HFF-Myc (cell line): ENCODE measurements around the gene CIDEB.

Experiments used
- DNase-seq: peaks from one replicate; pipeline ENCODE4 v3.0.0-alpha.2; 2011; ENCODE audit warnings: low read depth; ENCODE audit errors: extremely low read depth
- H3K4me3 ChIP-seq: replicated peaks from 2 replicates; pipeline ENCODE4 v1.5.1; 2011; ENCODE audit warnings: low read depth, mild to moderate bottlenecking, control low read depth, low read length
- TF ChIP-seq, protein P1 (sequence below): IDR thresholded peaks from 2 replicates; pipeline ENCODE4 v1.5.1; 2012; ENCODE audit warnings: mild to moderate bottlenecking, low read depth, low read length, control low read depth; ENCODE audit errors: missing control alignments

CIDEB gene

DNA sequence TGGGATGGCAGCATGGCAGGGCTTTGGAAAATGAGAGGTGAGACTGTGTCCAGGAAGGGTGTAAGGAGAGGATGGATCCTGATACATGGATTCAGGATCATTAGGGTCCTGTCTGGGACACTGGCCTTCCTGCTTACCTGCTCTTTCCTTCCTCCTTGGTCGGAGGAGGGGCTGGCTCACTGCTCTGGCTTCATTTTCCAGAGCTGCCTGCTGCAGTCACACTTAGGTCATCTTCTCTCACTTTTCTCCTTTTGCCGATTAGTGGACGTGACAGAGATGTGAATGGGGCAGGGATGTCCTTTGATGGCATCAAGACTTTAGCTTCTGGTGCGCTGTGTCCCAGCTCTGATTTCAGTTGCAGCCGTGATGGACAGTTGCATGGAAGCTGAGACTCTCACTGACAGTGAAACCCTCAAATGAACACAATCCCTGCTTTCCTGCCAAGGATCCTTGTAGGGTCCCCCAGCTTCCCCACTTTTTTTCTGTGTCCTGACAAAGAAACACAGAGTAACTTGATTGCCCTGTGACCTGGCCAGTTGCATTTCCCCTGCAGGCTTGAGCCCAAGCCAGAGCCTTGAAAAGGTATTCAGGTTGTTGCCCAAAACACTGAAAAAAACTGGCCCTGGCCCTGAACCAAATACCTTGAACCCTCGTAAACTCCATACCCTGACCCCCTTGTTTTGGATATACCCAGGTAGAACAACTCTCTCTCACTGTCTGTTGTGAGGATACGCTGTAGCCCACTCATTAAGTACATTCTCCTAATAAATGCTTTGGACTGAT, 756 bp upstream of the CIDEB start:
- DNase-seq = no peak
- H3K4me3 ChIP-seq = no peak overlapping the region
- TF ChIP-seq, protein P1, sequence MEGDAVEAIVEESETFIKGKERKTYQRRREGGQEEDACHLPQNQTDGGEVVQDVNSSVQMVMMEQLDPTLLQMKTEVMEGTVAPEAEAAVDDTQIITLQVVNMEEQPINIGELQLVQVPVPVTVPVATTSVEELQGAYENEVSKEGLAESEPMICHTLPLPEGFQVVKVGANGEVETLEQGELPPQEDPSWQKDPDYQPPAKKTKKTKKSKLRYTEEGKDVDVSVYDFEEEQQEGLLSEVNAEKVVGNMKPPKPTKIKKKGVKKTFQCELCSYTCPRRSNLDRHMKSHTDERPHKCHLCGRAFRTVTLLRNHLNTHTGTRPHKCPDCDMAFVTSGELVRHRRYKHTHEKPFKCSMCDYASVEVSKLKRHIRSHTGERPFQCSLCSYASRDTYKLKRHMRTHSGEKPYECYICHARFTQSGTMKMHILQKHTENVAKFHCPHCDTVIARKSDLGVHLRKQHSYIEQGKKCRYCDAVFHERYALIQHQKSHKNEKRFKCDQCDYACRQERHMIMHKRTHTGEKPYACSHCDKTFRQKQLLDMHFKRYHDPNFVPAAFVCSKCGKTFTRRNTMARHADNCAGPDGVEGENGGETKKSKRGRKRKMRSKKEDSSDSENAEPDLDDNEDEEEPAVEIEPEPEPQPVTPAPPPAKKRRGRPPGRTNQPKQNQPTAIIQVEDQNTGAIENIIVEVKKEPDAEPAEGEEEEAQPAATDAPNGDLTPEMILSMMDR = no peak

DNA sequence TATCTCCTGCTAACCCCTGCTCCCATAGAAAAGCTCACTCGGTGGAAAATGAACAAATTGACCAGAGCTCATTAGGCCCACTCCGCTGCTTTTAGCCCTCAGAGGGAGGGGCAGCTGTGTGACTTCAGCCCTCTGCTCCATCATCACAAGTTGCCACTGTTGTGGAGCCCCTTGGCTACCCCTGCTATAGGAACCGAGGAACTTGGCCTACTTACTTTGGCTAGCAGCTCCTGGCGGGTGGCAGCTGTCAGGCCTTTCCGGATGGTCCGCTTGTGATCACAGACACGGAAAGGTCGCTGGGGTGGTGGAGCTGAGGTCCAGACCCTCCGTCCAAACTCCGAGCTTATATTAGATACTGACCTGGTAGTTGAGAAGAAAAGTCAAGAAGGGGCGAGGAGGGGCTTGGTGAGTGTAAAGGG, 612 bp downstream of the CIDEB start:
- DNase-seq = no peak
- H3K4me3 ChIP-seq = no peak overlapping the region
- TF ChIP-seq, protein P1 = no peak

DNA sequence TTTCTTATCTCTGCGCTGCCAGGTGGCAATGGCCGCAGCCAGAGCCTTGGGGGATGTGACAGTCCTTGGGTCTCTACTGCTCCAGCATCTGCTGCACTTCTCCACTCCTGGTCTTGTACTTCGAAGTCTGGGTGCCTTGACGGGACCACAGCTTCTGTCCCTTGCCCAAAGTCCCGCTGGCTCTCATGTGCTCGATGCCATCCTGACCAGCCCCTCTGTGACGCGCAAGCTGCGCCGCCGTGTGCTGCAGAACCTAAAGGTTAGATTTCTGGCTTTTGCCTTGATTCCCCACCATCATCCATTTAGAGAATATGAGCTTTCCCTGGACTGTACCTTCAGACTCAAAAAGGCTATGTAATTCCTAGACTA, 3.8 kb downstream of the CIDEB start:
- H3K4me3 ChIP-seq = no peak overlapping the region
- TF ChIP-seq, protein P1 = no peak
- no peak for DNase-seq

DNA sequence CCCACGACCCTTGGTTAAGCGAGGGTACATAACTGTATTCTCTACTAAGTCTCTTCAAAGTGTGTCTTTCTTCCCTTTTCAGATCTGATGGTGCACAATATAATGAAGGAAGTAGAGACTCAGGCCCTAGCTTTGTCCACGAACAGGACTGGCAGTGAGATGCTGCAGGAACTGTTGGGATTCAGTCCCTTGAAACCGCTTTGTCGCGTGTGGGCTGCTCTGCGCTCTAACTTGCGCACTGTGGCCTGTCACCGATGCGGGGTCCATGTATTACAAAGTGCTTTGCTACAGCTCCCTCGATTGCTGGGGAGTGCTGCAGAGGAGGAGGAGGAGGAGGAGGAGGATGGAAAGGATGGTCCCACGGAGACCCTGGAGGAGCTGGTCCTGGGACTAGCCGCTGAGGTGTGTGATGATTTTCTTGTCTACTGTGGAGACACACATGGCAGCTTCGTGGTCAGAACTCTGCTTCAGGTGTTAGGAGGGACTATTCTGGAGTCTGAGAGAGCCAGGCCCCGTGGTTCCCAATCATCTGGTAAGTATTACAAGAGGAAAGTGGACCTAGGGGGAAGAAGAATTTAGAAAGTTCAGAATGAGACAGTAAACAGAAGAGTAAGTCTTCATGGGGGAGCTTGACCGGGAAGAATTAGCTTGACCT, 7.3 kb downstream of the CIDEB start:
- H3K4me3 ChIP-seq = peak overlapping the region; percentile 91
- DNase-seq = no peak
- TF ChIP-seq, protein P1 = no peak

DNA sequence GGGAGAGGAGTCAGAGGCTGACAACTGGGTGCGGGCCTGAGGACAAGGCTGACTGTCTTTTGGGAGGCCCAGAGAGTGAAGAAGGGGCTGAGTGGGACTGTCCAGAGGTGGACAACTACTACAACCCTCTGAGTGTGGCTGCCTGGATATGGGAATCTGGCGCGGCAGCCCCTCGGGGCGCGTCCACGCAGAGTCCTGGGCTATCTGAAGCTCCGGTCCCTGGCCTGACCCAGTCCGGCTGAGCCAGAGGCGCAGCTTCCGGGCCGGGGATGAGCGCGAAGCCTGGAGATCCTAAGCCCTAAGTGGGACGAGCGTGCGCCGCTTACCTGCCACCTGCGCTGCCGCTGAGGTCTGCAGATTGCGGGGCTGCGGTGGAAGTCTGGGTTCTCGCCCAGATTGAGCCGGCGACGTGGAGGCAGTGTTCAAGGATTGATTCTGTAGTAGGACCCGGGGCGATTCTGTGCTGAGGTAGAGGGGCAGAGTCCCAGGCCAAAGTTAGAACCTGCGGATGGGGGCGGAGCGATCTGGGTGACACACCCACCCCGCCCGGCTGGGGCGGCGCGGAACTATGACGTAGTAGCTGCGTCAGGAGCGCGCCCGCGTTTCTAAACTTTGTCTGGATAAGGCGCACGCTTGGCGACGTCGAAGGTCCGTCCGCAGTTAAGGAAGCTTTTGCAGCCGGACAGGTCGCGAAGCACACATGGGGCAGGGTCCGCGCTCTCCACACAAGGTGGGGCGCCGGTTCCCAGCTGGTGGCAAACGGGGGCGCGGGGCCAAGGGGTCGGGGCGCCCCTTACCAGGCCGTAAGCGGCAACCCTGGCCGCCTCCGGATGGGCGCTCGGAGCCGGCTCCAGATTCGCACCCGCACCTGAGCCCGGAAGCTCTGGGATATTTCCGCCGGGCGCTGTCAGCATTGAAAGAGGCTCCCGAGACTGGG, 8.3 kb downstream of the CIDEB start, which contains the start of the genes DHRS1 and NOP9:
TSS of gene DHRS1 (minus strand) at position 526 of the 937 bp plus-strand sequence. CDS start 674 bp downstream, outside the sequence.
TSS of gene NOP9 (plus strand) at position 596 of the 937 bp plus-strand sequence. CDS start at position 701, 105 bp downstream.
- no peak for DNase-seq
- peak within 1 kb of the TSS; percentile 91 for H3K4me3 ChIP-seq
- TF ChIP-seq, protein P1 = no peak

DNA sequence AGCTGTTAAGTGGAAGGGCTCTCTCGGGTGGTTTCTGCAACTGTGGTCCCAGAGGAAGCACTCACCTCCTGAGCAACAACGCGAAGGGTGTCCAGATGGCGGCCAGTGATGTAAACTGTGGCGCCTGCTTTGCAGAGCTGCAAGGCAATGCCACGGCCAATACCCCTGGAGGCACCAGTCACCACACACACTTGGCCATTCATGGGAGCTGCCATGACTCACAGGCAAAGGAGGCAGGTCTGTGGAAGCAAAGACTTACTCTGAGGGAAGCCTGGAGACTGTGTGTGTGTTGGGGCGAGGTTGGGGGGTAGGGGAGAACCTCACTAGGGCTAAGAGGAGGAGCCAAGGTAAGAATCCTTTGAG, 8.9 kb downstream of the CIDEB start:
- no peak for DNase-seq
- H3K4me3 ChIP-seq = peak overlapping the region; percentile 91

More for the DNA sequence above, 8.9 kb downstream of the CIDEB start:
- TF ChIP-seq, protein P1 = no peak
